ENCODE measurements around the gene AOPEP.

GRCh38 chr9:94824411-94824810, 97.9 kb downstream of the AOPEP start:
- no peak for TF ChIP-seq CTCF (IDR thresholded peaks at IDR 0.05; ENCODE audit: low read depth, low read length)
- no peak for TF ChIP-seq EZH2phosphoT487 (IDR thresholded peaks at IDR 0.05; ENCODE audit: low read depth)

Data from OCI-LY3 (cell line).